ENCODE measurements around the gene ZBTB32.

- no peak for TF ChIP-seq SIN3A (conservative IDR thresholded peaks at IDR 0.05 in 1 of 2, IDR thresholded peaks at IDR 0.05 in 1 of 2; ENCODE audit: low read depth in 1 of 2, low read length in 2 of 2)
- TF ChIP-seq BACH1 (IDR thresholded peaks at IDR 0.05; ENCODE audit: low read length), result no peak
- no peak for TF ChIP-seq EP300 (IDR thresholded peaks at IDR 0.05; ENCODE audit: borderline replicate concordance in 1 of 2, low read depth in 2 of 2, low read length in 2 of 2)
- TF ChIP-seq CTCF (IDR thresholded peaks at IDR 0.05; ENCODE audit: control extremely low read depth in 1 of 3, insufficient read depth in 1 of 3, low read depth in 1 of 3, low read length in 3 of 3), result no peak
Measured at GRCh38 chr19:35655600-35655999, 48.8 kb upstream of the ZBTB32 start.
